HG02885 (cell line): ENCODE results near the gene GYS1.

ENCODE experiments used
- ATAC-seq: cut with Tn5 transposase; IDR thresholded peaks from one replicate; pipeline ENCODE4 v1.9.1; 2021; ENCODE audit warnings: mild to moderate bottlenecking; ENCODE audit not compliant: unreplicated experiment, poor library complexity

Gene GYS1

GRCh38 chr19:48918801-48919247 lies 74.3 kb downstream of the GYS1 start:
- no peak for ATAC-seq
